AG09319 (cell line): ENCODE results near the gene ASTN2.

ENCODE experiments used
- DNase-seq: peaks from one replicate; pipeline ENCODE4 v3.0.0-alpha.2; 2010; ENCODE audit warnings: low read depth; ENCODE audit errors: extremely low read depth
- TF ChIP-seq, protein P1 (sequence below): IDR thresholded peaks from 2 replicates; pipeline ENCODE4 v1.5.1; 2011; ENCODE audit warnings: low read depth, mild to moderate bottlenecking, inconsistent platforms, low read length, moderate library complexity

ASTN2 gene

DNA sequence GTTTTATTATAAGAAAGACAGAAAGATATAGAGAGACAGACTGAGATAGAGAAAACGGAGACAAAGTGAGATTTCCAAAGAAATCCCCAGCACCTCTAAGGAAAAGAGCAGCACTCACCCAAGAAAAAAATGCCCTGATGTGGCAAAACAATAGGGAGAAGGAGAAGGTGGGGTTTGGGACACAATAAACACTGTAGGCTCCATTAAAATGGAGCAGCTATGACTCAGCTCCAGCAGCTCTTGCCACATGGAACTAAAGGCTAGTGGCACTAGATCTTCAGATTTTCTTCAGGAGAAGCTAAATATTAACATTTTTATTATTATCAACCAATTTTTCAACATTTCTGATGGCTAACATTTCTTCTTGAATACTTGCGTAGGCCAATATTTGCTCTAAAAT is 406.0 kb downstream of the ASTN2 start:
- DNase-seq: no peak
- TF ChIP-seq, protein P1, sequence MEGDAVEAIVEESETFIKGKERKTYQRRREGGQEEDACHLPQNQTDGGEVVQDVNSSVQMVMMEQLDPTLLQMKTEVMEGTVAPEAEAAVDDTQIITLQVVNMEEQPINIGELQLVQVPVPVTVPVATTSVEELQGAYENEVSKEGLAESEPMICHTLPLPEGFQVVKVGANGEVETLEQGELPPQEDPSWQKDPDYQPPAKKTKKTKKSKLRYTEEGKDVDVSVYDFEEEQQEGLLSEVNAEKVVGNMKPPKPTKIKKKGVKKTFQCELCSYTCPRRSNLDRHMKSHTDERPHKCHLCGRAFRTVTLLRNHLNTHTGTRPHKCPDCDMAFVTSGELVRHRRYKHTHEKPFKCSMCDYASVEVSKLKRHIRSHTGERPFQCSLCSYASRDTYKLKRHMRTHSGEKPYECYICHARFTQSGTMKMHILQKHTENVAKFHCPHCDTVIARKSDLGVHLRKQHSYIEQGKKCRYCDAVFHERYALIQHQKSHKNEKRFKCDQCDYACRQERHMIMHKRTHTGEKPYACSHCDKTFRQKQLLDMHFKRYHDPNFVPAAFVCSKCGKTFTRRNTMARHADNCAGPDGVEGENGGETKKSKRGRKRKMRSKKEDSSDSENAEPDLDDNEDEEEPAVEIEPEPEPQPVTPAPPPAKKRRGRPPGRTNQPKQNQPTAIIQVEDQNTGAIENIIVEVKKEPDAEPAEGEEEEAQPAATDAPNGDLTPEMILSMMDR: no peak

DNA sequence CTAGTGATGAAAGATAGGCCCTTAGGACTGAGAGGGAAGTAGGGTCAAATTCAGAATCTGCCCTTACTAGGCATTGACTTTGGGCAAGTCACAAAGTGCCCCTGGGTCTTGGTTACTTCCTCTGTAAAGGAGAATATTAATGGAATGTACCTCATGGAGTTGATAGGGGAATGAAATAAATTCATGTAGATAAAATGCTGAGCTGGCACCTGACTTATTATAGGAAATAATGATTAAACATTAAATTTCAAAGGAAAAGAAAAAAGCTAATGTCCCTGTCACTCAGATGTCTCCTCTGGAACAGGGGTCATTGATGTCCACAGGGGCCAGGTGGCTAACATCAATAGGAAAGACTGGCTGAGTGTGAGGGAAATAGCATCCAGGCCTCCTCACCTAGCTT is 406.4 kb downstream of the ASTN2 start:
- TF ChIP-seq, protein P1: no peak
- no peak for DNase-seq

DNA sequence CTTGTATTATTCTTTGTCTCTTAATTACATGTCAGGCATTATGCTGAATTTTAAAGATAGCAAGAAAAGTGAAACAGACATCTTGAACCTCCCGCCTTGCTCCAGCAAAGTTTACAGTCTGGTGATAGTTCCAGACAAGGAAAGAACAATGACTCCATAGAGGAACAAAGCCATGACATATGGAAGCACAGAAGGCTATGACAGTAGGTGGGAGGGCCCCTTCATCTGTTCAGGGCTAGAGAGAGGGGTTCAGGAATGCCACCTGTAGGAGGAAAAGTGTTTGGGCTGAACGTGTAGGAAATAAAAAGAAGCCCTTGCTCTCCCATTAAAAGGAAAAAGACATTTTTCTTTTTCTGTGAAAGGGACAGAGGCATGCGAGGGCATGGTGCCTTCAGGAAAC is 412.2 kb downstream of the ASTN2 start:
- TF ChIP-seq, protein P1: no peak
- no peak for DNase-seq

DNA sequence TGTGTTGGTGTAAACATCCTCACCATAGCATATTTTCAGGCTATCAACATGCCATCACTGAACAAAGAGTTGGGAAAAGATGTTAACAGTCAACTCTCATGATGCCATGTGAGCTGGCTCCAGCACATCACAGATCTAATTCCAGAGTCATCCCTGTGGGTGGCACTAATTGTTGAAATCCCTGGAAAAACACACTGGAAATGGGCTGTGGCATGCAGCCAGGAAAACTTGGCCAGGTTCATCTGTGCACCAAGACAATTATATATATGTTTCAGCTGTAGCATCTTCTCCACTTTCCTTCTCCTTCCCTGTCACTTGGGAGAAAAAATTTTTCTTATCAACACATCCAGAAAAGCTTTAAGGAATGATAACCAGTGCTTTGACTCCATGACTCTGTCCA is 414.0 kb downstream of the ASTN2 start:
- TF ChIP-seq, protein P1: no peak
- no peak for DNase-seq

DNA sequence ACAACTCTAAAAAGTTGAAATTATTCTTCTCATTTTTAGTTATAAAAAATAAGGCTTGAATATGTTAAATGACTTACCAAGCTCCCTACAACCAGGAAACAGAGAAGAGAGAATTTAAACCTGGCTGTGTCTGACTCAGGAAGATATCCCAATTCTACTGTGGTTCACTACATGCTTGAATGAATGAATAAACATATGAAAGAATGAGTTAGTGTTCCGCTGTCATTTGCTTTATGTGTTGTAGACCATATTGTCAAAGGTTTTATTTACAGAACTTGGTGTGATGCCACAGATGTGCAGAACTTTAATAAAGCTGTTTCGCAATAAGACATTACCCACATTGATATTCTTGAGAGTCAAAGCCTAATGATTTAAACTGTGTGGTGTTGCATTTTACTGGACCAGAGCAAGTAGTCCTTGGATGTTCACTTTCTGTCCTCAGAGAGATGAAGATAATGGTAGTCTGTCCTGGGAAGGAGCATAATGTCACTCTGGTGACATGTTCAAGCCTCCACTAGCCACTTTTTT is 414.6 kb downstream of the ASTN2 start:
- DNase-seq: no peak
- TF ChIP-seq, protein P1: no peak

DNA sequence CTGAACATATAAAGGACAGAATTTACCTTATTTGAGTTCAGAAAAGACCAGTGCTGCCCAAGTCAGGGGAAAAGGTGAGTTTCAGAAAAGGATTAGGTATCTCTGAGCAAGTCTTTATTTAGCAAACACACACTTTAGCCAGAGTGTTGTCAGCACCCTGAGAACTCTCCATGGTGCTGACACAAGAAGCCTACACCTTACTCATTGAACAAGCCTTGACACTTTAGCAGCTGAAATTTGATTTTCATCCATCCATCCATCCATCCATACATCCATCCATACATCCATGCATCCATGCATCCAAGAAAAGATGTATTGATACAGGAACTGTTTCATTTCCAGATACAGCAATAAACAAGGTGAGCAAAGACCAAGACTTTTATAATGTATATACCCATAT is 416.6 kb downstream of the ASTN2 start:
- TF ChIP-seq, protein P1: no peak
- DNase-seq: no peak

DNA sequence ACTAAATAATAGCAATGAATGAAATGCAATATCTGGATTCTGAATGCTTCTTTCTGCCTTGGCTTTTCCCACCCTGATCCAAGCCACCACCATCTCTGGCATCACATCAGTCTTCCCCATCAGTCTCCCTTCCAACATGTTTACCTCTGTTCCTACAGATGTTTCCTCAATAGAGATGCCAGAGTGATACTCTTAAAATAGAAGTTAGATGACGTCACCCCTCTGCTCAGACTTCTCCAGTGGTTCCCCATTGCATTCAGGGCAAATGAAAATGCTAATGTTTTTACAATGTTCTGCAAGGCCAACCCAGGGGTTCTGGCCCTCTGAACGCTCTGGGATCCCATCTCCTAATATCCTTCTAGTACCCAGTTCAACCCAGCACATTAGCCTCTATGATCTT is 422.0 kb downstream of the ASTN2 start:
- DNase-seq: no peak
- TF ChIP-seq, protein P1: no peak
